HG03139 (cell line): ENCODE measurements around the gene RNFT1.
"Not testable (repeated sequence)": the region's sequence is repeated elsewhere in the genome, so short reads cannot be mapped to it uniquely, and the experiment has no call there.

ENCODE experiments used
- ATAC-seq: cut with Tn5 transposase; IDR thresholded peaks from one replicate; pipeline ENCODE4 v1.9.1; 2021; ENCODE audit not compliant: unreplicated experiment

RNFT1 gene

DNA sequence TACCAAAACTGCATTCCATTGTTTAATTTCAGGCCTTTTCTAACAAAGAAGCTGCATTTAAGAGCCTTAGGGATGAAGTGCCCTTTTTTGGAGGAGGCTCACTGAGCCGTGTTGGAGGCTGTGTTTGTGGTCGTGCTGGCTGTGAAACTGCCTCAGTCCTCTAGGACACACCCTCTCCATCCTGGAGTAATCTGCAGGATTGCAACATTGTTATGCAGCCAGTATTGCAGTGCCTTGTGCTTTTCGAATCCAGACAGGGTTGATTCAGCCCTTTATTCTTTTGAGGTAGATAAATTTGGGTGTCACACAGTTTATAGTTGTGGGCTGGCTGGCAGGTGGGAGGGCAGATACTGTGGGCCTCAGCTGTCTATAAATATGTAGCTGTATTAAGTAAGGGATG, 33.8 kb downstream of the RNFT1 start:
- not testable (repeated sequence) for ATAC-seq

DNA sequence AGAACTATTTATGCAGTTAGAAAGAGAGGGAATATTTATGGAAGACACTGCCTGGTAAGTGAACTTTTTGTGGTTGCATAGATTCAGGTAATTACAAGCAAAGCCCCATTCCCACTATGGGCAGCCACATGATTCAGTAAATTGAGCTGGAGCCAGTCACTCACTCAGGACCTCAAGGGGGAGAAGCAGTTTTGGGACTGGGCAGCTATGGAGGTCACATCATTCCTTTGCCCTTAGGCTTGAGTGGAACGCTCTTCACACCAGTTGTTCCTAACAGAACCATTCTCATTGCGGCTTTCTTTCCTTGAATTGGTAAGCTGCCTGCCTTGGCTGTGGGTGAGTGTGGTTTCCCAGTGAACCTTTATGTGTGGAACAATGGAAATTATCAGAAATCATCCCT, 34.4 kb downstream of the RNFT1 start:
- ATAC-seq, result not testable (repeated sequence)

DNA sequence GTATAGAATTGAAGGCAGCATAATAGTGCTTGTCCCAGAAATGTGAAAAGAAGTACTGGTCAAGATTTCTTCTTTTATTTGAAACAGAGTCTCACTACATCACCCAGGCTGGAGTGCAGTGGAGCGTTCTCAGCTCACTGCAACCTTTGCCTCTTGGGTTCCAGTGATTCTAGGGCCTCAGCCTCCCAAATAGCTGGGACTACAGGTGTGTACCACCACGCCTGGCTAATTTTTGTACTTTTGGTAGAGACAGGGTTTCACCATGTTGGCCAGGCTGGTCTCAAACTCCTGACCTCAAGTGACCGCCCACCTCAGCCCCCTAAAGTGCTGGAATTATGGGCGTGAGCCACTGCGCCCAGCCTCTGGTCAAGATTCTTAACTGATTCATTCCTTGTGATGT, 43.9 kb downstream of the RNFT1 start:
- not testable (repeated sequence) for ATAC-seq

DNA sequence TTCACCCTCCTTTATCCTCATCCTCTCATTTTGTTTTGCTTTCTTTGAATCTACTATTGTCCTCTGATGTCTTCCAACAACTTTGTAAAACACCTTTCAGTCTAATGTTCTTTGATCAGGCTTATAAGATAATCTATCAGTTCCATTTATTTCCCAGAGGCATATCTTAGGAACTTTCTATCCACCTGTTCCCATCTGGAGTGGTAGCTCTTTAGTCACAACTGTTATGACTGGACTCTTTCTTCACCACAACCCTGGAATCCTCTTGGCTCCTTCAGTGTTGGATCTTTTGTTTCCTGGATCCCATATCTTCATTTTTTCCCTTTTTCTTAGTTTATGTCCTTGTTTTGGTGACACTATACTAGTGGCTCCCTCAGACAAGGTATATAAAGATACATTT, 48.1 kb downstream of the RNFT1 start:
- no peak for ATAC-seq

DNA sequence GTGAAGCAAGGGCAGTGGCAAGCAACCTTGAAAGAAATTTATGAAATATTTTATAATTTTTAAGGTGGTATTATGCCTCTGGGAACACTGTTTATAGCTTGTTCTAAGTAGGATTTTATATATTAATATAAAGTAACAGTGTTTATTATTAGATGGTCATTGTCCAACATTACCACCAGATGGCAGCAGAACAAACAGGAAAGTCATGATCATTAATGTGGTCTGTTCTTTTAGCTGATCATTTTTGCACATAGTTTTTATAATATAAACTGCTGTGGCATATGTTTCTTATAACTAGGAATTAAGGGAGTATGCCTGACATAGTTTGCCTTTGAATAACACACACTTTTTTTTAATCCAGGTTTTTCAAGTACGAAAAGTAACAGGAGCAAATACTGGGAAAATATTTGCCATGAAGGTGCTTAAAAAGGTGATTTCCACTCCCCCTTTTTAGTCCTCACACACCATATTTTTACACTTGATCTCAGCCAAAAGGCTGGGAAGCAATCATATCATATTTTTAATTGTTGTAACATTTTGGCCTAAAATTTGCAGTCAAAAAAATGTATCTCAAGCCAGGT, 50.2 kb downstream of the RNFT1 start:
- ATAC-seq, result no peak

DNA sequence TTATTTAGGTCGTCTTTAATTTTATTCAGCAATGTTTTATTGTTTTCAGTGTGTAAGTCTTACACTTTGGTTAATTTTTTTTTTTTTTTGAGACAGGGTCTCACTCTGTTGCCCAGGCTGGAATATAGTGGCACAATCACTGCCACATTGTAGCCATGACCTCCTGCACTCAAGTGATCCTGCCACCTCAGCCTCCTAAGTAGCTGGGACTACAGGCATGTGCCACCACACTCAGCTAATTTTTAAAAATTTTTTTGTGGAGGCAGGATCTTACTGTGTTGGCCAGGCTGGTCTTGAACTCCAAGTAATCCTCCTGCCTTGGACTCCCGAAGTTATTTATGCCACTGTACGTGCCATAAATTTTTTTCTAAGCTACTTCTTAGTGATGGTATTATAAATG, 57.1 kb downstream of the RNFT1 start:
- ATAC-seq, result no peak

DNA sequence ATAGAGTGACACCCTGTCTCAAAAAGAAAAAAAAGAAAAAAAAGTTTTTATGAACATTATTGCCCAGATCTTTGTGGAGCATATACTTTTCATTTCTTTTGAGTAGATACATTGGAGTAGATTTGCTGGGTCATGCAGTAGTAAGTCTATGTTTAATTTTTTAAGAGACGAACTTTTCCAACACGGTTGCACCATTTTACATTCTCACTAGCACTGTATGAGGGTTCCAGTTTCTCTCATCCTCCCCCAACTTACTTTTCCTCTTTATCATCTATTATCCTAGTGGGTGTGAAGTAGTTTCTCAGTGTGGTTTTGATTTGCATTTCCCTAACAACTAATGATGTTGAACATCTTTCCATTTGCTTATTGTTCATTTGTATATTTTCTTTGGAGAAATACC, 61.1 kb downstream of the RNFT1 start:
- ATAC-seq, result no peak
